ENCODE results near the gene TDRD3. TPM values are rescaled to one million over a fixed set of nuclear protein-coding genes. Genes with fewer than 3 reads are reported as not detected.

Gene TDRD3
- polyA plus RNA-seq, 1 experiment, result 10.8 TPM

GRCh38 chr13:60411983-60412382, 15.0 kb downstream of the TDRD3 start:
- ChIA-PET POLR2A (no interaction called here), CTCF (interaction anchor here (1.5 to 2.3 kb wide), 2 partner anchors 14 to 19 kb away, joined by 3 to 10 read pairs; partner anchors contain the start of gene TDRD3)
- Histone ChIP-seq H3K27ac (ENCODE audit: low read depth, low read length) (no peak overlapping the region), H3K4me3 (ENCODE audit: low read depth, low read length) (no peak overlapping the region), H3K27me3 (ENCODE audit: control insufficient read depth, insufficient read depth, low read length) (no peaks in the 10 kb centered on the region), H3K9me3 (ENCODE audit: control insufficient read depth, insufficient read depth, low read length) (no peaks in the 10 kb centered on the region; the same call in none of the 2 replicates)
- DNase-seq (ENCODE audit: low read depth, low spot score), result no peak
- TF ChIP-seq, protein P1, sequence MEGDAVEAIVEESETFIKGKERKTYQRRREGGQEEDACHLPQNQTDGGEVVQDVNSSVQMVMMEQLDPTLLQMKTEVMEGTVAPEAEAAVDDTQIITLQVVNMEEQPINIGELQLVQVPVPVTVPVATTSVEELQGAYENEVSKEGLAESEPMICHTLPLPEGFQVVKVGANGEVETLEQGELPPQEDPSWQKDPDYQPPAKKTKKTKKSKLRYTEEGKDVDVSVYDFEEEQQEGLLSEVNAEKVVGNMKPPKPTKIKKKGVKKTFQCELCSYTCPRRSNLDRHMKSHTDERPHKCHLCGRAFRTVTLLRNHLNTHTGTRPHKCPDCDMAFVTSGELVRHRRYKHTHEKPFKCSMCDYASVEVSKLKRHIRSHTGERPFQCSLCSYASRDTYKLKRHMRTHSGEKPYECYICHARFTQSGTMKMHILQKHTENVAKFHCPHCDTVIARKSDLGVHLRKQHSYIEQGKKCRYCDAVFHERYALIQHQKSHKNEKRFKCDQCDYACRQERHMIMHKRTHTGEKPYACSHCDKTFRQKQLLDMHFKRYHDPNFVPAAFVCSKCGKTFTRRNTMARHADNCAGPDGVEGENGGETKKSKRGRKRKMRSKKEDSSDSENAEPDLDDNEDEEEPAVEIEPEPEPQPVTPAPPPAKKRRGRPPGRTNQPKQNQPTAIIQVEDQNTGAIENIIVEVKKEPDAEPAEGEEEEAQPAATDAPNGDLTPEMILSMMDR (IDR thresholded peaks at IDR 0.05; ENCODE audit: low read depth, low read length), result no peak

- ChIA-PET POLR2A (no interaction called here), CTCF (interaction anchor here (2.3 kb wide), 1 partner anchor 16 kb away, joined by 10 read pairs; the partner anchor contains the start of gene TDRD3)
- Histone ChIP-seq H3K27me3 (ENCODE audit: control insufficient read depth, insufficient read depth, low read length) (no peaks in the 10 kb centered on the region), H3K4me3 (ENCODE audit: low read depth, low read length) (no peak overlapping the region), H3K9me3 (ENCODE audit: control insufficient read depth, insufficient read depth, low read length) (no peaks in the 10 kb centered on the region; the same call in 1 of the 2 replicates), H3K27ac (ENCODE audit: low read depth, low read length) (no peak overlapping the region)
- no peak for DNase-seq (ENCODE audit: low read depth, low spot score)
- TF ChIP-seq, protein P1 (IDR thresholded peaks at IDR 0.05; ENCODE audit: low read depth, low read length), result no peak
Measured at GRCh38 chr13:60412909-60413616, 16.0 kb downstream of the TDRD3 start.

DNA sequence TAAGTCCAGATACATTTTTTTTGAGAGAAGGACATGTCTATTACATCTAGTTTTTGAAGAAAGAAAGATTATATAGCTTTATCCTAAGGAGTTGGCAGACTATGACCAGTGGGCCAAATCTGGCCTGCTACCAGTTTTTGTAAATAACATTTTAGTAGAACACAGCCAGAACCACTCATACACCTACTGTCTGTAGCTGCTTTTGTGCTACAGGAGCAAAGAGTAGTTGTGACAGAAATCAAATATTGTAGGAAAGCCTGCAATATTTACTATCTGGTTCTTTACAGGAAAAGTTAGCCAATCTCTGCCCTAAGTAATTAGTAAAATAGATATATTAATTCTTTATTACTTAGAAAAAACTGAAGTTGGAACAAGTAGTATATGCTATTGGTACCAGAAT, 17.2 kb downstream of the TDRD3 start:
- H3K4me3 ChIP-seq (ENCODE audit: low read depth, low read length), result no peak overlapping the region
- H3K27ac ChIP-seq (ENCODE audit: low read depth, low read length), result no peak overlapping the region
- DNase-seq (ENCODE audit: low read depth, low spot score), result no peak
- no peaks in the 10 kb centered on the region for H3K9me3 ChIP-seq (ENCODE audit: control insufficient read depth, insufficient read depth, low read length)
- ChIA-PET POLR2A (no interaction called here), CTCF (no interaction called here)
- no peaks in the 10 kb centered on the region for H3K27me3 ChIP-seq (ENCODE audit: control insufficient read depth, insufficient read depth, low read length)
- TF ChIP-seq, protein P1 (IDR thresholded peaks at IDR 0.05; ENCODE audit: low read depth, low read length), result no peak

DNA sequence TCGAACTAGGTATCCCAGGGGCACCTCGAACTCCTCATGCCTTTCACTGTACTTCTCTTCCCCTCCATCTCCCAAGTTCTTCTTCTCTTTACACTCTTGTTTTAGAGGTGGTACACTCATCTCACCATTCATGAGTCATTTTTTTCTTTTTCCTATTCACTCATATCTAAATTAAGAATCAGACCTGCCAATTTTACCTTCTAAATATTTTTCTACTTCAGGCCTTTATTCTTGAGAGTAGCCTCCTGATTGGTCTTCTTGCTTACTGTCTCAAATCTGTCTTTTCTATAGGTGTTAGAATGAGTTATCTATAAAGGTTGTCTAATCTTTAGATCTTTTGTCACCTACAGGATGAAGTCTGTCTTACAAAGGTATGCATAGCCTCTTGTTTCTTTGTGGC, 20.7 kb downstream of the TDRD3 start:
- no peak overlapping the region for H3K27ac ChIP-seq (ENCODE audit: low read depth, low read length)
- H3K27me3 ChIP-seq (ENCODE audit: control insufficient read depth, insufficient read depth, low read length), result no peaks in the 10 kb centered on the region
- TF ChIP-seq, protein P1 (IDR thresholded peaks at IDR 0.05; ENCODE audit: low read depth, low read length), result no peak
- no peak for DNase-seq (ENCODE audit: low read depth, low spot score)
- ChIA-PET POLR2A (no interaction called here), CTCF (no interaction called here)
- H3K4me3 ChIP-seq (ENCODE audit: low read depth, low read length), result no peak overlapping the region
- H3K9me3 ChIP-seq (ENCODE audit: control insufficient read depth, insufficient read depth, low read length), result no peaks in the 10 kb centered on the region

DNA sequence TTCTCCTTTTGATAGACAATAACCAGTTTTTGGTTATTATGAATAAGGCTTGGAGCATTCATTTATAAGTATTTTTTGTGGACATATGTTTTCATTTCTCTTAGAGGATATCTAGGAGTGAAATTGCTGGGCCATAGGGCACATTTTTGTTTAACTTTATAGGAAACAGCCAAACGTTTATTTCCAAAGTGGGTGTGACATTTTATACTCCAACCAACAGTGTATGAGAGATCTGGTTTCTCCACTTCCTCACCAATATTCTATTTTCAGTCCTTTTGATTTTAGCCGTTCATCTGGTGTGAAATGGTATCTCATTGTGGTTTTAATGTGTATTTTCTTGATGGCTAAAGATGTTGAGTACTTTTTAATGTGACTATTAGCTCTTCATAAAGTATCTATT, 21.9 kb downstream of the TDRD3 start:
- TF ChIP-seq, protein P1 (IDR thresholded peaks at IDR 0.05; ENCODE audit: low read depth, low read length), result no peak
- no peaks in the 10 kb centered on the region for H3K9me3 ChIP-seq (ENCODE audit: control insufficient read depth, insufficient read depth, low read length)
- H3K27me3 ChIP-seq (ENCODE audit: control insufficient read depth, insufficient read depth, low read length), result no peaks in the 10 kb centered on the region
- CTCF ChIA-PET, result interaction anchor here (1.0 kb wide), 1 partner anchor 49 kb away, joined by 3 read pairs; no protein-coding TSS in a partner anchor
- POLR2A ChIA-PET, result interaction anchor here (0.6 kb wide), 1 partner anchor 48 kb away, joined by 3 read pairs; no protein-coding TSS in a partner anchor
- no peak overlapping the region for H3K4me3 ChIP-seq (ENCODE audit: low read depth, low read length)
- no peak overlapping the region for H3K27ac ChIP-seq (ENCODE audit: low read depth, low read length)
- no peak for DNase-seq (ENCODE audit: low read depth, low spot score)
